ENCODE data around the gene IBA57.

- no peak for TF ChIP-seq CTCF (IDR thresholded peaks at IDR 0.05; ENCODE audit: control extremely low read depth in 1 of 3, insufficient read depth in 1 of 3, low read depth in 1 of 3, low read length in 3 of 3)
- no peak for TF ChIP-seq ZNF274 (IDR thresholded peaks at IDR 0.05; ENCODE audit: borderline replicate concordance, extremely low read depth, low read length)
- no peak for TF ChIP-seq EZH2 (IDR thresholded peaks at IDR 0.05; ENCODE audit: low read depth, low read length, severe bottlenecking)
- no peak for TF ChIP-seq BRCA1 (IDR thresholded peaks at IDR 0.05; ENCODE audit: low read depth, low read length)
- no peak for TF ChIP-seq KDM5A (IDR thresholded peaks at IDR 0.05; ENCODE audit: low read length)
Measured at GRCh38 chr1:228118040-228118439, 47.6 kb upstream of the IBA57 start.
